ENCODE results near the gene CCDC170.
"Not testable (repeated sequence)": the region's sequence is repeated elsewhere in the genome, so short reads cannot be mapped to it uniquely, and the experiment has no call there.

The CCDC170 gene, protein sequence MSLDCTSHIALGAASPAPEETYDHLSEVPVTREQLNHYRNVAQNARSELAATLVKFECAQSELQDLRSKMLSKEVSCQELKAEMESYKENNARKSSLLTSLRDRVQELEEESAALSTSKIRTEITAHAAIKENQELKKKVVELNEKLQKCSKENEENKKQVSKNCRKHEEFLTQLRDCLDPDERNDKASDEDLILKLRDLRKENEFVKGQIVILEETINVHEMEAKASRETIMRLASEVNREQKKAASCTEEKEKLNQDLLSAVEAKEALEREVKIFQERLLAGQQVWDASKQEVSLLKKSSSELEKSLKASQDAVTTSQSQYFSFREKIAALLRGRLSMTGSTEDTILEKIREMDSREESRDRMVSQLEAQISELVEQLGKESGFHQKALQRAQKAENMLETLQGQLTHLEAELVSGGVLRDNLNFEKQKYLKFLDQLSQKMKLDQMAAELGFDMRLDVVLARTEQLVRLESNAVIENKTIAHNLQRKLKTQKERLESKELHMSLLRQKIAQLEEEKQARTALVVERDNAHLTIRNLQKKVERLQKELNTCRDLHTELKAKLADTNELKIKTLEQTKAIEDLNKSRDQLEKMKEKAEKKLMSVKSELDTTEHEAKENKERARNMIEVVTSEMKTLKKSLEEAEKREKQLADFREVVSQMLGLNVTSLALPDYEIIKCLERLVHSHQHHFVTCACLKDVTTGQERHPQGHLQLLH

DNA sequence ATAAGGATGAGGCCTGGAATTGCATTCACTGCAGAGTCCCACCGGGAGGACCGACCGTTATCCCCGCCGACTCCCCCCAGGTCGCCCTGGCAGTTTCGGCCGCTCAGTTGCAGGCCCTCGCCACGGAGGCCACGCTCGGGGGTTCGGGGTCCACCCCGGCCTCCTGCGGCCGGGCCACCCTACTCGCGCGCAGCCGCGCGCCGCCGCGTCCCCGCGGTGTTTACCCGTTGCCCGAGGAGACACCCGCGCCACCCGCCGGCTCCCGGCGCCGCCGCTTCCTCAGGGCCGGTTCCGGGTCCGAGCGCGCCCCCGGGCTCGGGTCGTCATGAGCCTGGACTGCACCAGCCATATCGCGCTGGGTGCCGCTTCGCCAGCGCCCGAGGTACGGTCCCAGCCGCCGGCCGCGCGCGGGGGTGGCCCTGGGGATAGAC, at the start of gene CCDC170:
Gene CCDC170, plus strand, starts transcription at position 214 of the 431 bp plus-strand sequence. Its CDS starts 112 bp downstream, at position 326.
- DNase-seq: no peak

DNA sequence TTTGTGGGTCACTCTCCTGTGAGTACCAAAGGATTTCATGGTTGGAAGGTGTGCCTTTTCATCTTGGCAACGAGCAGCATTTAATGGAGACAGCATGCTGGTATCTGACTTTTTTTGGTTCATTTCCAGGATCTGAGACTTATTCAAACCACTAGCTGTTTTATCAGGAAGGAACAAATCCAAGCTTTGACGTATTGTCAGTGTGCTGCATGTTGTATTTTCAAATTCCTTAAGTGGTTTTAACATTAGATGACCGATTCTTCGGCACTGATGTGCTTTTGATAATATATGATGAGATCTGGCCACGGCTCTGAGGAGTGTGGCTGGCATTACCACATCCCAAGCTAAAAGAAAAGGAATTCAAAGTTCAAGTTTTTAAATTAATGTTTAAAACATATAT, 48.3 kb upstream of the CCDC170 start:
- DNase-seq: no peak

DNA sequence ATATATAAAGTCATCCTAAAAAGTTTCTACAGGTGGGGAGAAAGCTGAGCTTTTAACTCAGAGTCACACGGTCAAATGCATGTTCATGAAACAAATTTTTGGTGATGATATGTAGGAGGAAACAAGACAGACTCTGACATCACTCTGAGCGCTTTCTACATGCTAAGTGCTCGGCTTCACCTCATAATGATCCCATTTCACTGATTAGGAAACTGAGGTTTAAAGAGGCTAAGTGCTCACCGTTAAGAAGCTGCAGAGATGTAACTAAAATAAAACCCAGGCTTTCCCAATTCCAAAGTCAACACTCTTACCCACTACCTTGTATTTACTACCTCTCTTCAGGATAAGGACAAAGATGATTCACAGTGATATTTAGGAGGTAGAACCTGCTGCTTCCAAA, 46.6 kb upstream of the CCDC170 start:
- no peak for DNase-seq

DNA sequence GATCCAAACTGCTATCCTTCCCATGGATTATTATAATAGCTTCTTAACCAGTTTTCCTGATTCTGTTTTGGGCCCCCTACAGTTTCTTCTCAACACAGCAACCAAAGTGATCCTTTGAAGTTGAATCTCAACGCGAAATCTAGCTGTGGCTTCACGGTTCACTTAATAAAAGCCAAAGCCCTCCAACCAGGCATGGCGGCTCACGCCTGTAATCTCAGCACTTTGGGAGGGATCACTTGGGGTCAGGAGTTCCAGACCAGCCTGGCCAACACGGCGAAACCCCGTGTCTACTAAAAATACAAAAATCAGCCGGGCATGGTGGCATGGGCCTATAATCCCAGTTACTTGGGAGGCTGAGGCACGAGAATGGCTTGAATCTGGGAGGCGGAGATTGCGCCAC, 45.2 kb upstream of the CCDC170 start:
- no peak for DNase-seq

DNA sequence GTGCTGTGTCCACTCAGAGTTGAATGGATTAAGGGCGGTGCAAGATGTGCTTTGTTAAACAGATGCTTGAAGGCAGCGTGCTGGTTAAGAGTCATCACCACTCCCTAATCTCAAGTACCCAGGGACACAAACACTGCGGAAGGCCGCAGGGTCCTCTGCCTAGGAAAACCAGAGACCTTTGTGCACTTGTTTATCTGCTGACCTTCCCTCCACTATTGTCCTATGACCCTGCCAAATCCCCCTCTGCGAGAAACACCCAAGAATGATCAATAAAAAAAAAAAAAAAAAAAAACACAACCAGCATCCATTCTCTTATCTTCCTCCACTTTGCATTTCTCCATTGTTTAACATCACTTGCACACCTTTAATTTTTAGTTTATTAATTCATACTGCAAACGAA, 42.9 kb upstream of the CCDC170 start:
- DNase-seq: not testable (repeated sequence)

DNA sequence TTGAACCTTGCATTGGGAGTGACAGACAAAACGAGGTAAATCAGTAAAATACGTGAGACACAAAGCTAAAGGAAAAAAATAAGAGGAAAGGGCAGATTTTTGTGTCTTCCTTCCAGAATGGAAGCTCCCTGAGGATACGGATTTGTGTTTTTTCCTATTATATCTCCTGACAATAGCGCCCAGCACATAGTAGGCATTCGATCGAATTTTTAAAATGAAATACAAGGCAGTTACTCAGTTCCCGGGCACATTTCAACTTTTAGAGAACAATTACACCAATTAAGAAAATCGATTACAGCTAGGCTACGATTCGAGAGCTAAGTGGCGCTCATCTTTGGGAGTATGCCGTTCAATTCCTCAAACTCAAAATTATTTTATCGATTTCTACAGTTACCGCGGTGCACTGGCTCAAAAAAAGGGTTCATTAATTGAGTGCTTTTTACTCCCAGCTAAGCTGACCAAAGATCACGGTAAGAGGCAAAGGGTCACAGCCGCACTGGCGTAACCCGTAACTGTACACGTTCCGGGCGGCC, 42.3 kb upstream of the CCDC170 start:
- no peak for DNase-seq

DNA sequence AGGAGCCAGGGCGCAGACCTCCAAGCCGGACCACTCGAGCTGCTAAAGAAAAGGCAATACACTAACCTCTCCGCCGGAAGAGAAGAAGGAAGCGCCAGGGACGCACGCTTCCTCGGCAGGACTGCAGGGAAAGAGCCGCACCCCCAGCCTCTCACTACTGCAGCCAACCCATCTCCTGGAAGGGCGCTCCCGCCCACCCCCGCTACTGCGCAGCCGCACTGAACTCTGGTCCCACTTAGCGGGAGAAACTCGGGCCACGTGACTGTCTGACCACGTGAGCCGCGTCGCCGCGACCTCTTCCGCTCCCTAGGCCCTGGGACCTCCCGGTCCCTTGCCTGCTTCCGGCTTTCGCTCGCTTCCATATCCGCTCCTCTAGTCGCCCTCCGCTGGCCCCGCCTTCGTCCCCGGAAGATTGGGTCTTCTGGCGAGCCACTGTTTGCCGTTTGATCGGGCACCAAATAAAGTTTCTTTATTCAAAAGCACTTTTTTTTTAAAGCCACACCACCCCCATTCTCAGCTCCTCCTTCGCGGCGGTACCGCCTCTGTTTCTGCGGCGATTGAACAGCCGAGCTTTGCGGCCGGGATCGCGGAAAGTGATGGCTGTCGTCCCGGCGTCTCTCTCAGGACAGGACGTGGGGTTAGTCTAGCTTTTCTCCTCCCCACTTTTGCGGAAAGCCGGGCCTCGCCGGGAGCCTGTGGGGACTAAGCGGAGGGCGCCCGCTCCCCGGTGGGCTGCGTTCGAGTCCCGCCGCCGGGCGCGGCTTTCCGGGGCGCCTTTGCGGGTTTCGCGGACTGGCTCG, 41.7 kb upstream of the CCDC170 start, which contains the start of gene RMND1:
Gene RMND1, minus strand, starts transcription at position 177 of the 800 bp plus-strand sequence. CDS start 6,315 bp downstream, outside the sequence.
- DNase-seq: peak; percentile 99

DNA sequence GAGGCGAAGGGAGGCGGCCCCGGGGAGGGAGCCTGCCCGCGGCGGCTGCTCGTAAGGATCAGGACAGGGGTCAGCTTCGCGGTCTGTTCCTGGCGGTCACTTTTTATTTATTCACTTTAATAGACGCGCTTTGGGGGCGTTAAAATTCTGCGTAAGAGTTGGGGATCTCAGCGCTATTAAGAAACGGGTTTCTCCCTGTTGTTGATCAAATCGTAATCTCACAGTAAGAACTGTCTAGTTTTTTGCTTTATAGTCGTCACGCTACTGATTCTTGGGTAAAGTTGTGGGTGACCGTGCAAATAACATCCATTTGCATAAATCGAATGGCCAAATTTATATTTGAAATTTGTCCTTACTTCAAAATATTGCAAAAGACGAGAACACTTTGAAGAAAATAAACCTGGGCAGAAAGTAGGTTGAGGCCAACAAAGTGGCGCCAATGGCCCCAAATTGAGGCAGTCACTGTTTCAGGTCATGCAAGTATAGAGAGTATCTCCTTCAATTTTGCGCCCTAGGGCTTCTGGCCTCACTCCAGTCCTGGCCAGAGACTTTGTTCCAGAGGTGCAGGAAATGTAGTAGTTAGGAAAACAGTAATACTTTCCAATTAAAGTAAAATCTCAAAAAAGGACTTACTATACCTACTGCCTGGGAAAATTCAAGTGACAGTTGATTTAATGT, 40.9 kb upstream of the CCDC170 start:
- no peak for DNase-seq

DNA sequence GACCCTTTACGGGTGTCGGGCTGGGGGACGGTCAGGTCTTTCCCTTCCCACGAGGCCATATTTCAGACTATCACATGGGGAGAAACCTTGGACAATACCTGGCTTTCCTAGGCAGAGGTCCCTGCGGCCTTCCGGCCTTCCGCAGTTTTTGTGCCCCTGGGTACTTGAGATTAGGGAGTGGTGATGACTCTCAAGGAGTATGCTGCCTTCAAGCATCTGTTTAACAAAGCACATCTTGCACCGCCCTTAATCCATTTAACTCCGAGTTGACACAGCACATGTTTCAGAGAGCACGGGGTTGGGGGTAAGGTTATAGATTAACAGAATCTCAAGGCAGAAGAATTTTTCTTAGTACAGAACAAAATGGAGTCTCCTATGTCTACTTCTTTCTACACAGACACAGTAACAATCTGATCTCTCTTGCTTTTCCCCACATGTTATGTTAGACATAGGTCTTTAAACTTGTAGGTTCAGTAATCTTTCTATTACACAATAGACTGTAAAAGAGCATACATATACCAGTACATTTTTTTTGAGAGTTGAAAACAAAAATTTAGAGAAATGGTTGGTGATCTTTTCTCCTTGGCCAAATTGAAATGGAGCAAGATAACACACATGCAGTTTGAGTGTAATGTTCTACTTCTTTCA, 37.9 kb upstream of the CCDC170 start:
- DNase-seq: not testable (repeated sequence)

DNA sequence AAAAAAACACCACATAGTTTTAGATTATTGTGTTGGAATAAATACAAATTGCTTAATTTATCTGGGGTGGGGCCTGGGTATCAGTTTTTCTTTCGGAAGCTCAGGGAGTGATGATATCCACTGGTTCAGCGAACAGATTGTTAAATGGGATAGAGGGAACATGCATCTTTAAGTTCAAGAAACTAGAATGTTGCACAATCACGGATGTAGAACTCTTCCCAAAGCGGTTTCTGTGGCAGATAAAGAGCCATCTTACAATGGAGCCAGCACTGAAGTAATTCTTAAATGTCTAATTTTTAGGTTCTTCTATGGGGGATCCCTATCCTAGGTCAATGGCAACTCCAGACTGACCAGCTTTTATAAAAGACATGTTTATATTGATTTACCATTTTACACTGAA, 32.1 kb upstream of the CCDC170 start:
- no peak for DNase-seq

DNA sequence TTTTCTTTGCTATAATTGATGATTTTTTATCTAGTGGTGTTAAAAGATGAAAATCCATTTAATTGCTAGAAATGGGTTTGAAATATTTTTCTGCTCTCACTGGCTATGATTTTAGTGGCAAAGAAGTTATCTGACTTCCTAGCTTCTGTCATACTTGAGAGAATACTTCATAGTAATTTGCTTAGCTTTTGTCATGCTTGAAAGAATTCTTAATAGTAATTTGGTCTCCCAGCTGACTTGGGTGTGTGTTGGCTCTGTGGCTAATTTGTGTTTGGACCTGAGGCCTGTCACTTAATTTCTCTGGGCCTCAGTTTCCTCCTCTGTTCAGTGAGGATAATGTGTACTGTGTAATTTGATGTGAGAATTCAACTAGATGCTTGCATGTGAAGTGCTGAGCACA, 29.1 kb upstream of the CCDC170 start:
- DNase-seq: no peak

DNA sequence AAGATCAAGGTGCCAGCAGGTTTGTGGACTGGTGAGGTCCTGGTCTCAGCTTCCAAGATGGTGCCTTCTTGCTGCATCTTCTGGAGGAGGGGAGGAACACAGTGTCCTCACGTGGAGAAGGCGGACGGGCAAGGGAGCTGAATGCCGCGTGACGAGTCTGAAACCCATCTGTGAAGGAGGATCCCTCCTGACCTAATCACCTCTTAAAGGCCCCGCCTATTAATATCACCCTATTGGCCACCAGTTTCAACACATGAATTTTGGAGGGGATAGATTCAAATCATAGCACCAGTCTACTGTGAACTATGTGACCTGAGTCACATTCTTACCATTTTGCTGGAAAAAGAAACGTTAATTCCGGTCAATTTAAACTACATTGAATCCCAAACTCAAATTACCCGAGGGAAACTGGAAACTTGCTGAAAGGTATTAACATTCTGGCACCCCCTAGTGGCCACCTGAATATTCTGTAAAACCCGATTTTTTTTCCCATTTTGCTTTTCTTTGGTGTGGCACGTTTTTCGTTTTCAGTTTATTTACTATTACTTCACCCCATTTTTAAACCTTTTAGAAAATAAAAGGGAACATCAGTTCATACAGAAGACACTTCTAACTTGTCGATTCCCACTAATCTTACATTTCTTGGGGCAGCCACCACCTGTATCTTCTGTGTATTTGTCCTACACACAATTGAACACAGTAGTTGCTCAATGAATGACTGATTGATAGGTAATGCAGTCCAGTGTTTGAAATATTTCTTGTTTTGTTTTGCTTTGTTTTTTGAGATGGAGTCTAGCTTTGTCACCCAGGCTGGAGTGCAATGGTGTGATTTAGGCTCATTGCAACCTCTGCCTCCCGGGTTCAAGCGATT, 17.9 kb upstream of the CCDC170 start:
- no peak for DNase-seq

DNA sequence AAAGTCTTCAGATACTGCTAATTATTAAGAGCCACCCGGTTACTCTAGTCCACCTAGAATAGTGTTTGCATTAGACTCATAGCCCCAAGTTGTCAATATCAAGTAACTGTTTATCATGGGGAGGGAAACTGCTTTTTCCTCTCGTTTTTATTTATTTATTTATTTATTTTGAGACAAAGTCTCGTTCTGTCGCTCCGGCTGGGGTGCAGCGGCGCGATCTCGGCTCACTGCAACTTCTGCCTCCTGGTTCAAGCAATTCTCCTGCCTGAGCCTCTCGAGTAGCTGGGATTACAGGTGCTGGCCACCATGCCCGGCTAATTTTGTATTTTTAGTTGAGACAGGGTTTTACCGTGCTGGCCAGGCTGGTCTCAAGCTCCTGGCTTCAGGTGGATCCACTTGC, 16.1 kb upstream of the CCDC170 start:
- DNase-seq: no peak

DNA sequence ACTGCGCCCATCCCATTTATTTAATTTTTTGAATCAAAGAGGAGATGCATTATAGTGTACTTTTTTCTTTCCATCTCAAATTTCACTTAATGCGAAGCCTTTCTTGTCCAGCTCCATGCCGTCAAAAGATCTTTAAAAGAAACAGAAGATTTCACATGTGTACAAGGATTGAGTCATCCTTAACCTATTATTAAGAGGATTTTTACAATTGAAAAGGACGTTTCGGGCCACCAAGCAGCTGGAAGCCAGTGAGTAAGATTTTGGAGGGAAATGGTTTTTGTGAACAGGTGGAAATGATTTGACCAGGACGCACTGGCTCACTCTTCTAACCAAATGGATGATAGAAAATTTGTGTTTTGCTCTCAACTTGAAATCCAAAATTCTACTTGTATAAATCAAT, 15.1 kb upstream of the CCDC170 start:
- DNase-seq: no peak

DNA sequence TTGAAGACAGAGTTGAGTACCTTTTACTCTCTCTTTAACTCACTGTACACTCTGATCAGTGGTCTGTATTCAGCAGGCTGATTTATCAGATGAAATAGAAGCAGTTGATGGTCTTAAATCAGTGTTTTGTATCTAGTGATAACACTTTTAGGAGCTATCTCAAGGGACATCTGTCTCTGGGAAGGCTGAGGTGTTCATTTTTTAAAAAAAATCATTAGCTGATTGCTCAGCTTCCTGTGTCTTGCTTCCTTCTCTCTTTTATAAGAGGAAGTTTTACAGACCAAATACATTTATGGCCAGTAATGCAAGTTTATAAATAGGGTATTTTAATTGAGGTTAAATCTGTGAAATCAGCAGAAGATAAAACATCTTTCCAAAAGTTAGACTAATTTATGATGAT, 12.0 kb upstream of the CCDC170 start:
- DNase-seq: no peak

DNA sequence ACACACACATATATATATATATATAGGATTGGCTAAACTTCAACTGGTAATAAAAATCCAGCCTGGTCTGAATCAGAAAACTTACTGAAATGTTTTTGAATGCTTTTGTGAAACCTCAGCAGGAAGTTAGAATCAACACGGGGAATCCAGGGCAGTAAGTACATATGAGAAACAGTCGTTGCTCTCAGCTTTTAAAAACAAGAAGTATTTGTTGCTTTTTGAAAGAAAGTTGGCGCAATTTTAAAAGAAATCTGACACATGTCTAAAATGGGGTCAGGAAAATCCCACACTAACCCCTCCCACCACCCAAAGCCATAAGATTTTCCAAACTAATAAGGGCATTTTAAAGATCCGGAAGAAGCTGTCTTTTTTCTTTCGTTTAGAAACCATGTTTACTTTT, 11.5 kb upstream of the CCDC170 start:
- DNase-seq: no peak

DNA sequence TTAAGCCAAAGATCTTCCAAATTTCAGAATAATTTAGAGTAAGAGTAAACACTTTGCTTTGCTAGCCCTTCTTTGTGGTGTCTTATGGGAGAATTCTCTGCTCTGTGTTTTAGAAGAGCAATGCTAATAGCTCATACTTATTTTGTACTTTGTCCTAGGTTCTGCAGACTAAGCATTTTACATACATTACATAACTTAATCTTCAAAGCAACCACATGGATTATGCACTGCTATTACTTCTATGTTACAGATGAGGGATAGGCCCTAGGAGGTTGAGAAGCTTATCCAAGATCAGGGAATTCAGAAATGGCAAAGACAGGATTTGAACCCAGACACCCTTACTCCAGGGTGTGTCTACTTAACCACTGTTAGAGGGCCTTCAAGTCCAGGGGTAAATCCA, 9.8 kb upstream of the CCDC170 start:
- no peak for DNase-seq

DNA sequence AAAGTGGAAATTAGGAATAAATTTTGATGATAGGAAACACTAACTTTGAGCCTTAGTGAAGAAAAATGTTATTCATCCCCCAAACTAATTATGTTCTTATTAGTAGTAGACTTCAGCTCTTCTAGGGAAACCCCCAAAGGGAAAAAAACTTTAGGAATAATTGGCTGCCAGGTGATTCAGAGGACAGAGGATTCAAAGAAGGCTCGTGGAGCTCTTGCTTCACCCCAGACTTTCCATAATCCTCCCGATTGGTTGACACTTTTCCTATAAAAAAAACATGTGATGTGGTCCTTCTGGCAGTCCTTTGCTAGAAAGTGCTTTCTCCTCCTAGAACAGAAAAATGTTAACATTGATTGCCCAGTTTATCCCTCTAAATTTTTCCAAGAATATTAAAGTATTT, 5.6 kb upstream of the CCDC170 start:
- DNase-seq: no peak

DNA sequence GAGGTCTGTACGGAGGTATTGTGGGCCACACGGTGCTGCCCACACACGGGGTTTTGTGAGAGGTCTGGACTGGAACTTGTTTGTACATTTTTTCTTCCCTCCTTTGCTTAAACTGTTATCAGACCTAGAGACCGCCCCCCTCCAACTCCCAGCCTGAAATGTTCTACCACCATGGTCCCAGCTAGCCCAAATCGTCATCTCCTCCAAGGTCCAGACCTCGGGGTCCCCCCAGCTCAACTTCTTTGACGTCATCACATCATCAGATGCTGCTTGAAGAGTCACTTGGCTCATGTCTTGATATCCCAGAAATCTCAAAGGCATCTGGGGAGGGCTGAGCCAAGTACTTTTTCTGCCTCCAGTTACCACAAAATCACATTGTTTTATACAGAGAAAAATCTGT, 2.8 kb upstream of the CCDC170 start:
- no peak for DNase-seq

DNA sequence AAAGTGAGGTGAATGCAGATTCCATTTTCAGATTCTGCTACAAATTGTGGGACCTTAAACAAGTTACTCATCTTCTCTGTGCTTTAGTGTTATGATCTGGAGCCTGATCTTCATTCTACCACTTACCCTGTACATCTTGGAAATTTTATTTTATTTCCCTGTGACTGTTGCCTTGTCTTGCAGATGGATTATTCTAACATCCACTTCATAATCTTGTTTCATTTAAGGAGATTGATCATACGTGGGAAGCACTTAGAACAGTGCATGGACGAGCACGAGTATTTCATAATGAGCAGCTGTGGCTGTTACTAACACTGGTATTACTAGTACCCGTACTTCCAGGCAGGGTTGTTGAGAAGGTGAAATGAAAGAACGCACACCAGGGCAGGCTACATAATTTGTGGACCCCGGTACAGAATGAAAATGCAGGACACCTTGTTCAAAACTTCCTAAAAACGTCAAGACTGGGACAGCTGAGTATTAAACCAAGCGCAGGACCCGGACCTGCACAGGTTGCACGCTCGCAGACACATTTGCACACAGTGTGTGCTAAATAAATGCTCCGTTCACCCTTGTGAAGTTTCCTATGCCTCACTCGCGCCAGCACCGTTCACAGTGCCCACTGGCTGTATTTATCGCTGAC, 535 bp upstream of the CCDC170 start:
- no peak for DNase-seq

All from stimulated activated CD4-positive, alpha-beta T cell treated with anti-CD3 and anti-CD28 coated beads, Interleukin-12 subunit alpha, Interleukin-12 subunit beta, amount 100 ng/mL, for 4 hours (primary cell).